CD4-positive, alpha-beta T cell treated with Interleukin-6 for 4 hours (primary cell): ENCODE results near the gene MACROD2.

ENCODE experiments used
- DNase-seq: peaks from one replicate; pipeline ENCODE4 v3.0.0-alpha.2; 2020; ENCODE audit warnings: mixed read lengths

Gene MACROD2

DNA sequence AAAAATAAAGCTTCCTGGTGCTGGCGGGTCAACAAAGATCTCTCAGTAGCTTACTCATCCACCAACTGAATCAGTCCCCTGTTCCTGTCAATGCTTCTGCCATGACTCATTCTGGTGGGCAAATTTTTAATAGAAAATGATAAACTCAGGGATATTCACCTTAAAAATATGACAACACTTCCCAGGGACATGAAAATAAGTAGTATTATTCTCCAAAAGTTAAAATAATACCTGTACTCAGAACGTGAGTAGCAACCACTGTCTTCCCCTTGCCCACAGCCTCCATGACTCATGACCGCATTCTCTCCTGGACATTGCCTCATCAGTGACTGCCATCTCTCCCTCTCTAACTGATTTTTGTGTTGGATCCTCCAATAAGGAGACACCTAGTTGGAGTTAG, 2025.7 kb downstream of the MACROD2 start:
- no peak for DNase-seq

GRCh38 chr20:16025084-16025483, 2029.8 kb downstream of the MACROD2 start:
- no peak for DNase-seq

DNA sequence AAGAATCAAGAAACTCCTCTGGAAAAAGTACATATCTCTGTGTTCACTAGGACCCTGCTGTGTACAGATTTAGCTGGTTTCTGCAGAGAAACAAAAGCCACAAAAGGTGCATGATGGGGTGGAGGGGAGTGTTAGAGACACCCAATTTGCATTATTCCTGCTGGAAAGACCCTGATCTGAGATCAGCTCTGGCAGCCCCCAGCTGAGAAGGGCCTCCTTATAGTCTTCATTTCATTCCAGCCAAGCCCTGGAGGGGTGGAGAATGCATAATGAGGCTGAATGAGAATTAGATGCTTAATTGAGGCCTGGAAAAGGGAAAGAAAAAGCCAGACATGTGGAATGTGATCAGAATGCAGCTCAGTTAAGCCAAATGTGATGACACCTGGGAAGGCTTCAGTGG, 2032.4 kb downstream of the MACROD2 start:
- no peak for DNase-seq

DNA sequence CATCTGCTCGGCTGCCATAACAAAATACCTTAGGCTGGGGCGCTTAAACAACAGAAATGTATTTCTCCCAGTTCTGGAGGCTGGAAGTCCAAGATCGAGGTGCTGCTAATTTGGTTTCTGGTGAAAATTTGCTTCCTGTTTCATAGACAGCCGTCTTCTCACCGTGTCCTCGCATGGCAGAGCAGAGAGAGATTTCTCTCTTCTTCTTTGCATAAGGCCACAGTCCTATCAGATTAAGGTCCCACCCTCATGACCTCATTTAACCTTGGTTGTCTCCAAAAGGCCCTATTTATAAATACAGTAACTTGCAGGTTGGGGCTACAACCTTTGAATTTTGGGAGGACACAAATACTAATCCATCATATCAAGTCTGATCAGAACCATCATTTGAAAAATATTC, 2033.6 kb downstream of the MACROD2 start:
- no peak for DNase-seq

- no peak for DNase-seq
Observed at GRCh38 chr20:16030253-16030652, 2034.9 kb downstream of the MACROD2 start.

GRCh38 chr20:16035576-16035975, 2040.3 kb downstream of the MACROD2 start:
- DNase-seq, result no peak

DNA sequence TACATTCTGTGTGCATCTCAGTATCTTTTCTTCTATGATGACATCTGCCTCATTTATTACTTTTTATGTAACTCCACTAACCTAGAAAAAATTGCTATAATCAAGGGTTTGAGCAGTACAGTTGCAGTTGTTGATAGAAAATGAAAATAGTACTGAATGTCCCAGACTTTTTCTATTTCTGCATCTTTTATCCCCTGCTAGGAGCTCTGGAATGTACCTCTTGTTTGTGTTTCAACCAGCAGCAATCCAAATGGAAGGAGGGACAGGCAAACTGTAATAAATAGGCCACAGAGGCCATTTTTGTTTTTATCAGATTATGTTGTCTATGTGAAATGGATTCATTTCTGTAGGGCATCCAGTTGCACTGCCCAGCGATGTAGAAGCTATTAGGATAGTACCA, 2041.0 kb downstream of the MACROD2 start:
- no peak for DNase-seq

DNA sequence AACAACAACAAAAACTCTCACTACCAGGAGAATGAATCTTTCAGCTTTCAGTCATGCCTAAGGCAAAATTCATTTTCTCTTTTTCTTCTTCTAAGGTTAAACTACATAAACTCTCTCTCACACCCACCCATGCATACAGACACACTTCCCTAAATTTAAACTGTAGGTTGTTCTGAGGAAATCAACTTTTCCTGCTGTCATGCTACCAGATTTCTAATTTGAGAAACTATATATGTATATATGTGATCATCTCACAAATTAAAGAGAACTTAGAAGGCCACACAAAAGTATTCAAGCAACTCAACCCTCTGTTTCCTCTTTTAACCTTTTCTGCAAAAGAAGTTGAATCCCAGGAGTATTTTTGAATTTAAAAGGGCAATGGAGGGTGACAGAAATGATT, 2045.4 kb downstream of the MACROD2 start:
- DNase-seq, result no peak

GRCh38 chr20:16042731-16043130, 2047.4 kb downstream of the MACROD2 start:
- DNase-seq, result no peak

GRCh38 chr20:16043931-16044330, 2048.6 kb downstream of the MACROD2 start:
- DNase-seq, result no peak

- no peak for DNase-seq
Observed at GRCh38 chr20:16048876-16049275, 2053.6 kb downstream of the MACROD2 start.

GRCh38 chr20:16049529-16050093, 2054.3 kb downstream of the MACROD2 start:
- DNase-seq, result no peak

DNA sequence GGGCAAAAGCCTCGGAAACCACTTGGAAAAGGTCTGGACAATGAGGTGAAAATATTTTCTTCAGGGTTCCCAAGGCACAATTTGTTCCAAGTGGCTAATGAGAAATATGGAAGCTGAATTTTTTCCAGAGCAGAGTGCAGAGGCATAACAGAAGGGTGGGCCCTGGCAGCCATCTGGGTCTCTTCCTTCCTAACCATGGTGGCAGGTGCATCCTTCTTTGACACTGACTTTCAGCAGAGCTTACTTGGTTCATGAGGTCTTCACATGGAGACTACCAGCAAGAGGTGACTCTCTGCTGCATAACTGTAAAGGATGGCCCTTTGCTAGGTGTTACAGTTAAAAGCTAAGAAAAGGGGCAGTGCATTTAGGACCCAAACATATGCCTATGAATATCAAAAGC, 2055.1 kb downstream of the MACROD2 start:
- no peak for DNase-seq

- no peak for DNase-seq
Observed at GRCh38 chr20:16051968-16052367, 2056.7 kb downstream of the MACROD2 start.

DNA sequence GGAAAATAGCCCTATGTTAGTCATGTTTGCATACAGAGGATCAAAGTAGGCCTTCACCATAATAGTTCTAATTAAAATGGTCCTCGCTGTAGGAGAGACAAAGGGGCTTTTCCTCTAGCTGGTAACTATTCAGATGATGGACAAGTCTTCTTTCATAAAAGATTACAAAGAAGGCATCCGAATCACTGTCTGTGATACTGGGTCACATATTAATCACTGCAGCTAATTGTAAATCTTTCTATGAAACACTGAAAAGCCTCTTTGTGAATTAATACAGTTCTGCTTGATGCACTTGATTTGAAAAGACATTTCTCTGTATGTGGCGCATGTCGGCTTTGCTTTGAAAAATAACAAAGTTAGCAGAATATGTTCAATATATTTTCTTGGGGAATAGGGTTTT, 2057.1 kb downstream of the MACROD2 start:
- DNase-seq, result no peak

DNA sequence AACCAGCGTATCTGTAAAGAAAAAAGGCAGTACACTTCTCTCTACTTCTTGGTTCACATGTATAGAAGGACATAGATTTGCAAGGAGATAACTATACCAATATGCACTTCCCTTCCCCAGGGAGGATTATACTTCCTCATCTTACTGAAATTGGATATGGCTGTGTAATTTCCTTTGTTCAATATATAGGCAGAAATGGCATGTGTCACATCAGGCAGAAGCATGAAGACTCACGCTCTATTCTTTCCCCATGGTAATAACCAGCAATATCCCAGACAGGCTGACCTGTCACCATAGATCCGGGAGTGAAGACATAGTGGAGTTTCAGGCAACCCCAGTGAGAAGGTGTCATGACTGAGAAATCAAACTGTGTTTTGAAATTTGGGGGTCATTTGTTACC, 2059.7 kb downstream of the MACROD2 start:
- DNase-seq, result no peak

- no peak for DNase-seq
Observed at GRCh38 chr20:16057651-16058050, 2062.3 kb downstream of the MACROD2 start.

DNA sequence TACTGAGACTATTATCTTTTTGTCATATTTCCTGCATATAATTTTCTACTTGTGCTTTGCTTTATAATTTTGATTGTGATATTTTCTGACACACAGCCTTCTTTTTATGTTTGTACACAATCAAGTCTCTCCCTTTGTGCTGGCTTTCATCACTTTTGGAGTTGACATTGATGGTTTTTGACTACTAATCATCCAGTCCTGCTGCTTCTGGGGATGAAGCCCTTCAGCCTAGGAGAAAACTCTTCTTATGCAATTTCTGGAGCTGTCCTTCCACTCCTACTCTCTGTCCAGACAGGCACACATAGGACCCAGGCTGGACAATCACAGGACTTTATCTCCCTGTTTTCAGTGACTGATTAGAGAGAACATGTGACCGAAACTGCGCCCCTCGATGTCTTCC, 2063.0 kb downstream of the MACROD2 start:
- DNase-seq, result no peak

- no peak for DNase-seq
Observed at GRCh38 chr20:16059841-16060240, 2064.5 kb downstream of the MACROD2 start.

GRCh38 chr20:16061351-16061750, 2066.0 kb downstream of the MACROD2 start:
- no peak for DNase-seq

DNA sequence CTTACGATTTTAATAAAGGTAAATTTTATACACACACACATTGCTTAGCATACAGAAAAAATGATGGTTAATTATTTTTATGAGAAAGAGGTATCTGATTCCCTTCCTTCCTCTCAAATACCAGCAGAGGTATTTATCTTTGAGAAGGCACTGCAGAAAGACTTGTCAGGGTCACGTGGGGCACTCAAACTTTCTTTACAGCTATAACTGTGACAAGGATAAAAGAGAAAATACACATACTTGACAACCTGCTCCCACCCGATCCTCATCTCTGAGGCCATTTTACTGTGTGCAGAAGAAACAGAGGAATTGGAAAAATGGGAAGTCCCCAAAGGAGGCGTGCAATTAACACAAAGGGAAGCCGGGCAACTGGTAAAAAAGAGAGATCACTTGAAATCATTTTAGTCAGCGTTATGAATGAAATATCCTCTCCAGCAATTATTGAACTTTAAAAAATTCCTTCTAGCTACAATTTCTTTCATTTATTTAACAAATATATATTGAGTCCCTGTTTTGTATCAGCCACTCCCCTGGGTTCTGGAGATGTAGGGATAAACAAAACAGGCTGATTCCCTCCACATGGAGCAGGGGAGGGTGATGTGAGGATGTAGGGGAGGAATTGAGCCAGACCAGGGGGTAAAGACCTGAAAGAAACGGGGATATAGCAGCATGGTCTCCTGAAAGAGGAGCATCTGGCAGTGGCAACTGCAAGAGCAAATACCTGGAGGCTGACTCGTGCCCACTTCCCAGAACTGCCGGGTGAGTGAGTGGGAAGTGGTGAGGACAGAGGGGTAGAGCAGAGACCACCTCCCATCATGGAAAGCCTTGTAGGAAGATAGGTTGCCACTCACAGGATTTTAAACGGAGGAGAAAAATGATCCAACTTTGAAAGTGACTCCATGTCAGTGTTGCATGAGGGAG, 2067.6 kb downstream of the MACROD2 start:
- no peak for DNase-seq

DNA sequence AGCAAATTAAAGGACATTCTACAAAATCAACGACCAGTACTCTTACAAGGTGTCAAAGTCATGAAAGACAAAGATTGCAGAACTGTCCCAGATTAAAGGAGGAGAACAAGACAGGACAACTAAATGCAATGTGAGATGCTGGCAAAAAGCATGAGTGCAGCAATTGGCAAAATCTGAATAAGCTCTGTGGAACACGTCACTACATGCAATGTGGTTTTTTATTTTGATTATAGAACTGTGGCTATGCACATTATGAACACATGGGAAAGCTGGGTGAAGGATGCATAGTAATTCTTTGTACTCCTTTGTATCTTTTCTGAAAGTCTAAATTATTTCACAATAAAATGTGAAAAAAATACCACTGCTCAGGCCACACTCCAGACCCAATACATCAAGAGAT, 2068.6 kb downstream of the MACROD2 start:
- no peak for DNase-seq

GRCh38 chr20:16064989-16065707, 2069.8 kb downstream of the MACROD2 start:
- DNase-seq, result no peak

DNA sequence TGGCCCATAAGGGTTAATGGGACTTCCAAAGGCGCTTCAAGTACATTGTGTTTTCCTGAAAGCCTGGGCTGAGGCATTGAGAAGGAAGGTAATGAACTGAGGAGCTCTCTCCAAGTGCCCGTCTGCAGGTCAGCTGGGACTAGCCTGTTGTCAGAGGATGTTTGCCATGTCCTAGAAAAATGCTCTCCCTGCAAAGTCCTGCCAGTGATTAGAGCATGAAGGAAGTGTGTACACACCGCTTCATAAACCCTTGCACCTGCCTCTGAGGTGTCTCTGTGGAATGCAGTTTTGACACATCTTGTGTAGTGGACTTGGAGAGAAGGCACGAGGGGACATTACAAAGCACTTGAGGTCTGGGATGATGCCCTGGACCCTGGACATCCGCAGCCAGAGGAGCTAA, 2071.3 kb downstream of the MACROD2 start:
- no peak for DNase-seq
